ENCODE data around the gene INSYN1.

DNA sequence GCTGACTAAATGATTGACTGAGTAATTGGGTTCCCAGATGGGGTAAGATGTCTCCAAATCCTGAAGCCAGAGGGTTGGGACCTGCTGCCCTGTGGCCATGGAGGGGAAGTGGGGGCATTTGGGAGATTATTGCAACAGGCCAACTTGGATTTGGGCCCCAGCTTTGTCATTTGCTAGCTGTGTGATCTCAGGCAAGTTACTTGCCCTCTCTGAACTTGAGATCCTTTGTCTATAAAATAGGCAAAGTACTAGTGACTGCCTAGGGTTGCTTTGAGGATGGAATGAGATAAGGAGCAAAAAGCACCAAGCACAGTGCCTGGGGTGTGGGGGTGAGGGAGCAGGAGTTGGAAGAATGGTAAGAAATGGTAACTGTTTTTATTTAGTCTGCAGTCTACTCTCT lies 4.4 kb upstream of the INSYN1 start:
- TF ChIP-seq, protein P1, sequence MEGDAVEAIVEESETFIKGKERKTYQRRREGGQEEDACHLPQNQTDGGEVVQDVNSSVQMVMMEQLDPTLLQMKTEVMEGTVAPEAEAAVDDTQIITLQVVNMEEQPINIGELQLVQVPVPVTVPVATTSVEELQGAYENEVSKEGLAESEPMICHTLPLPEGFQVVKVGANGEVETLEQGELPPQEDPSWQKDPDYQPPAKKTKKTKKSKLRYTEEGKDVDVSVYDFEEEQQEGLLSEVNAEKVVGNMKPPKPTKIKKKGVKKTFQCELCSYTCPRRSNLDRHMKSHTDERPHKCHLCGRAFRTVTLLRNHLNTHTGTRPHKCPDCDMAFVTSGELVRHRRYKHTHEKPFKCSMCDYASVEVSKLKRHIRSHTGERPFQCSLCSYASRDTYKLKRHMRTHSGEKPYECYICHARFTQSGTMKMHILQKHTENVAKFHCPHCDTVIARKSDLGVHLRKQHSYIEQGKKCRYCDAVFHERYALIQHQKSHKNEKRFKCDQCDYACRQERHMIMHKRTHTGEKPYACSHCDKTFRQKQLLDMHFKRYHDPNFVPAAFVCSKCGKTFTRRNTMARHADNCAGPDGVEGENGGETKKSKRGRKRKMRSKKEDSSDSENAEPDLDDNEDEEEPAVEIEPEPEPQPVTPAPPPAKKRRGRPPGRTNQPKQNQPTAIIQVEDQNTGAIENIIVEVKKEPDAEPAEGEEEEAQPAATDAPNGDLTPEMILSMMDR (IDR thresholded peaks at IDR 0.05) = no peak
- TF ChIP-seq POLR2A (IDR thresholded peaks at IDR 0.05) = no peak
